Measurements from ENCODE around the gene ARHGAP6. TPM values are rescaled to one million over a fixed set of nuclear protein-coding genes. Genes with fewer than 3 reads are reported as not detected.

The ARHGAP6 gene
- total and polyA plus RNA-seq, 2 of the 4 experiments (the other 2 are of a cell fraction) = 1.4 to 1.8 TPM

- Histone ChIP-seq H2AK9ac (replicated peaks; ENCODE audit: low read depth, low read length, poor library complexity) (no peak overlapping the region), H2BK15ac (ENCODE audit: low read depth, low read length) (no peak overlapping the region), H3K9ac (ENCODE audit: low read depth, low read length) (no peak overlapping the region), H3K4ac (ENCODE audit: low read depth, low read length) (no peak overlapping the region), H3K23ac (ENCODE audit: low read depth, low read length) (no peak overlapping the region), H3K27ac (ENCODE audit: insufficient read depth, low read length) (no peak overlapping the region), H3K36me3 (ENCODE audit: control insufficient read depth, insufficient read depth, low read length) (no peaks in the 10 kb centered on the region), H3K18ac (ENCODE audit: low read depth, low read length) (no peak overlapping the region), H3K14ac (replicated peaks; ENCODE audit: low read depth, low read length) (no peak overlapping the region), H3K4me1 (ENCODE audit: control insufficient read depth, insufficient read depth, low read length) (no peaks in the 10 kb centered on the region), H3K4me3 (ENCODE audit: insufficient read depth, low read depth, low read length) (no peak overlapping the region), H4K91ac (ENCODE audit: insufficient read depth, low read depth, low read length) (no peak overlapping the region), H3K79me1 (ENCODE audit: low read depth in 1 of 2, low read length in 2 of 2) (no peaks in the 10 kb centered on the region), H2BK120ac (ENCODE audit: low read depth, low read length) (no peak overlapping the region), H3K56ac (ENCODE audit: extremely low read depth, insufficient read depth, low read length) (no peak overlapping the region), H3K9me1 (ENCODE audit: insufficient read depth, low read length) (no peaks in the 10 kb centered on the region), H3K27me3 (ENCODE audit: control insufficient read depth, insufficient read depth, low read length) (no peaks in the 10 kb centered on the region), H2BK20ac (ENCODE audit: low read depth, low read length) (no peak overlapping the region), H2AFZ (replicated peaks; ENCODE audit: low read length, poor library complexity) (no peak overlapping the region), H4K20me1 (ENCODE audit: insufficient read depth, low read length) (no peaks in the 10 kb centered on the region), H2BK5ac (ENCODE audit: low read depth, low read length, poor library complexity, severe bottlenecking) (no peak overlapping the region), H2AK5ac (ENCODE audit: low read depth, low read length) (no peak overlapping the region), H4K5ac (ENCODE audit: low read depth, low read length) (no peak overlapping the region), H4K8ac (ENCODE audit: low read depth in 2 of 2, low read length in 2 of 2) (no peak overlapping the region), H3K9me3 (ENCODE audit: control insufficient read depth, insufficient read depth, low read length) (no peaks in the 10 kb centered on the region; the same call in 1 of the 2 replicates), H3K4me2 (ENCODE audit: low read depth, low read length) (no peak overlapping the region)
- in situ Hi-C loops (cut with MboI; ENCODE audit: low sequenced_read_pairs) = no loop called here
- DNase-seq (no peak), ATAC-seq (ENCODE audit: low read depth) (no peak)
- ChIA-PET CTCF (no interaction called here), POLR2A (ENCODE audit: unreplicated experiment) (no interaction called here)
- intact Hi-C loops (cut with micrococcal nuclease) = loop anchor here (10.0 kb wide), 2 partner anchors 128 to 1948 kb away; partner anchors contain the start of gene ARHGAP6
- TF ChIP-seq MAFK (IDR thresholded peaks at IDR 0.05; ENCODE audit: low read depth, low read length) (no peak), CHD1 (IDR thresholded peaks at IDR 0.05; ENCODE audit: low read depth, low read length) (no peak), USF2 (IDR thresholded peaks at IDR 0.05; ENCODE audit: low read depth, low read length) (no peak), RCOR1 (IDR thresholded peaks at IDR 0.05; ENCODE audit: insufficient replicate concordance, low read length) (no peak), RAD21 (IDR thresholded peaks at IDR 0.05; ENCODE audit: low read length) (no peak), NFE2L2 (IDR thresholded peaks at IDR 0.05; ENCODE audit: low read depth, low read length) (no peak), MXI1 (IDR thresholded peaks at IDR 0.05; ENCODE audit: borderline replicate concordance, low read depth, low read length) (no peak), ELK1 (IDR thresholded peaks at IDR 0.05; ENCODE audit: borderline replicate concordance, low read depth, low read length) (no peak), MAZ (IDR thresholded peaks at IDR 0.05; ENCODE audit: borderline replicate concordance, low read depth, low read length) (no peak), FOS (IDR thresholded peaks at IDR 0.05; ENCODE audit: low read depth, low read length) (no peak), CTCF (conservative IDR thresholded peaks at IDR 0.05; ENCODE audit: low read depth, low read length) (no peak), POLR2A (IDR thresholded peaks at IDR 0.05; ENCODE audit: low read depth, low read length) (no peak), CEBPB (IDR thresholded peaks at IDR 0.05; ENCODE audit: low read depth, low read length) (no peak), RFX5 (IDR thresholded peaks at IDR 0.05; ENCODE audit: low read depth, low read length) (no peak), SMC3 (IDR thresholded peaks at IDR 0.05; ENCODE audit: low read depth, low read length) (no peak)
- dilution Hi-C loops (cut with HindIII; ENCODE audit: low sequenced_read_pairs, unreplicated experiment) = no loop called here
- no CpG with 5 or more reads among the region's 5 CpGs for WGBS, 2 experiments (ENCODE audit: extremely low coverage in 2 of 2, insufficient read length in 1 of 2)
- BruUV-seq (replicated peaks) = no TSS peak
These were observed 128.6 kb downstream of the ARHGAP6 start for GRCh38 chrX:11537141-11537540.
